Non-pigmented ciliary epithelial cell (primary cell): ENCODE results near the gene OLIG2.

ENCODE experiments used
- DNase-seq: peaks from one replicate; pipeline ENCODE4 v3.0.0-alpha.2; 2010; ENCODE audit warnings: low read depth

Gene OLIG2

DNA sequence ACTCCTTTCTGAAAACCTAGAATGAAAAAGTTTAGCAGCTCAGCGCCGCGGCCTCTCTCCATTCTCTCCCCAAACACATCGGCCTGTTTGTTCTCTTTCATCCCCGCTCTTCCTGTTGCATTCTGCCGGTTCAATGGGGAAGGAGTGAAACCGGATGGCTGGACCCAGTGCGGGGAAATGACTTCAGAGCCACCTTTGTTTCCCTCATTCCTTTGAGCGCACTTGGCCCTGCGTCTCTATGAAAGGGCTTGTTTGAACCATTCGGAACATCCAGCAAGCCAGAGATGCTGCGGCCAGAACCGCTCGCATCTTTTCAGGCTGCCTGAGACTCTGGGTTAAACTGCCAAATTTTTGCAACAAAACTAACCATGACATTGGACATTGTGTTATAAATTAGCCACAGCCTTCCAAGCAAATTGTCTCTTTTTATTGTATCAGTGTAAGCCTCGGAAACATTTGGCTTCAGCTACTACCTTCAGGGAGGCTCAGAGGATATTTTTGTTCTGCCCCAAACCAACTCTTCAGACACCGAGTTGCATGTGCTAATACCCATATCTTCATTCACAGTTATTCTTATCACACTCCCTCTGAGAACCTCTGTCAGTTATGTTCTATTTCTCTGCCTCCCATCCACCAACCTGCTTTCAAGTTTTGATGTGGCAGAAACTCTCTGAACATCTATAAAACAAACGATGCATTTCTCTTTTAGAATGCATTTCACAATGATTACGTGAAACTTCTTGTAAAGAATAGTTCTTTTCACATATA, 39.1 kb downstream of the OLIG2 start:
- no peak for DNase-seq

DNA sequence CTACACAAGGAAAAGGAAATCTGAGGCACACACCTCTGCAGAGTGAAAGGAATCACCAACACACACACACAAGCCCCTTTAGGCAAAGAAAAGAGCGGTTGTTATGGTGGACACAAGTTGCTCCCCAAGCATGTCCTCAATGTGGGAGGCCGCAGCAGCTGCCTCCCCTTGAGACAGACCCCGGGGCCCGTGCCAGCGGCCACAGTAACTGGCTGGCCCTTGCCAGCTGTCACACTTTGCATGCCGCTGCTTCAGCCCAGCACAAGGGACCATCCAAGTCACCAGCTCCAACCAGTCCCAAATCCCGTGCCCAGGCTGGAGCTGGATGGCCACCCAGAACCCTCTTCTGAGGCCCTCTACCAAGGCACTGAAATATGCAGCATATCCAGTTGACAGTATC, 41.3 kb downstream of the OLIG2 start:
- DNase-seq = no peak

DNA sequence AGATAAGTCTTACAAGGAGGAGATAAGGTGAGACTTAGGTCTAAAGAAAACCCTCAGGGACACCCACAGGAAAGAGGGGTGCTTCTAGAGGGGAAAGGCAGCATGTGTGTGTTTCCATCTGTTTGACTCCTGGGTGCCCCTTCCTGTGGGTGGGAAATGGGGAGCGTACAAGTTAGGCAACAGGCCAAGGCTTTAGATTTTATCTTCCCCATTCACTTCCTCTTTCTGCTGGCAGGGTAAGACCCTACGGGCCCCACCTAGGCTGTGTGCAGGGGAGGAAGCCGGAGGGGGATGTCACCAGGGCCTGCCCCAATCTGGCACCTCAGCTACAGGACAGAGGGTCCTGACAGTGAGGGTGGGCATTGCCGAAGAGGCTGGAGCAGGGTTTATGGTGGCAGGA, 41.7 kb downstream of the OLIG2 start:
- no peak for DNase-seq

DNA sequence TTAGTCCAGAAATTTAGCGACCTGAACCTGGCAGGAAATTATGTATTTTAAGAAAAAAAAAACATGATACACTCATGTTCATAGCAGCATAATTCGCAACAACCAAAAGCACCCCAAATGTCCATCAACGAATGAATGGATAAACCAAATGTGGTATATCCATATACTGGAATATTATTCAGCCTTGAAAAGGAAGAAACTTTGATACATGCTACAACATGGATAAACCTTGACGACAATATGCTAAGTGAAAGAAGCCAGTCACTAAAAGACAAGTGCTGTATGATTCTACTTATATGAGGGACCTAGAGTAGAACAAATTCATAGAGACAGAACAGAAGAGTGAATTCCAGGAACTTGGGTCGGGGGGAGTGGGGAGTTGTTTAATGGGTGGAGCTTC, 43.5 kb downstream of the OLIG2 start:
- DNase-seq = no peak

DNA sequence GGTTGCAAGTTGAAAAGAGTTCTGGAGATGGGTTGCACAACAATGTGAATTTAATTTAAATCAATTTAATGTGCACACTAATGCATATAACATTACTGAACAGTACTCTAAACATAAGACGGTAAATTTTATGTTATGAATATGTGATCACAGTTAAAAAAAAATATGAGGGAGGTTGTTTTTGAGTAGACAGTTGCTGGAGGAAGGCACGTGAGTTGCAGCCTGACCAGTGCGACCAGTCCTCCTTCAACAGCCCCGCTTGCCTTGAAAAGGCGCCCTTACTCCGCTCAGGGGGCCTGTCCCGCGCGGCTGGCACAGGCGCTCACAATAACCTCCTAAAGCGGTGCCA, 43.9 kb downstream of the OLIG2 start:
- no peak for DNase-seq

DNA sequence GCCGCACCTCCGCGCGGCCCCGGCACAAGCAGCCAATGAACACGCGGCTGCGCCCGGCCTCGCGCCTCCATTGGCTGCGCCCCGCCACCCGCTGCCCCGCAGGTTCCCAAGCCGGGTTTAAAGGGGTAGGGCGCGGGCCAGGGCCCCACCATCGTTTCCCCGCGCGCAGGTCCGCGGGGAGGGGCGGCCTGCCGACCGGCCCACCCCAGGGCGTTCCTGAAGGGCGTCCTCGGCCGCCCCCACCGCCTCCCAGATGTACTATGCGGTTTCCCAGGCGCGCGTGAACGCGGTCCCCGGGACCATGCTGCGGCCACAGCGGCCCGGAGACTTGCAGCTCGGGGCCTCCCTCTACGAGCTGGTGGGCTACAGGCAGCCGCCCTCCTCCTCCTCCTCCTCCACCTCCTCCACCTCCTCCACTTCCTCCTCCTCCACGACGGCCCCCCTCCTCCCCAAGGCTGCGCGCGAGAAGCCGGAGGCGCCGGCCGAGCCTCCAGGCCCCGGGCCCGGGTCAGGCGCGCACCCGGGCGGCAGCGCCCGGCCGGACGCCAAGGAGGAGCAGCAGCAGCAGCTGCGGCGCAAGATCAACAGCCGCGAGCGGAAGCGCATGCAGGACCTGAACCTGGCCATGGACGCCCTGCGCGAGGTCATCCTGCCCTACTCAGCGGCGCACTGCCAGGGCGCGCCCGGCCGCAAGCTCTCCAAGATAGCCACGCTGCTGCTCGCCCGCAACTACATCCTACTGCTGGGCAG, 44.4 kb downstream of the OLIG2 start, which contains the start of gene OLIG1:
Gene OLIG1 (plus strand): TSS at position 148 of the 750 bp plus-strand sequence. CDS start 106 bp downstream, at position 254.
- DNase-seq = no peak

DNA sequence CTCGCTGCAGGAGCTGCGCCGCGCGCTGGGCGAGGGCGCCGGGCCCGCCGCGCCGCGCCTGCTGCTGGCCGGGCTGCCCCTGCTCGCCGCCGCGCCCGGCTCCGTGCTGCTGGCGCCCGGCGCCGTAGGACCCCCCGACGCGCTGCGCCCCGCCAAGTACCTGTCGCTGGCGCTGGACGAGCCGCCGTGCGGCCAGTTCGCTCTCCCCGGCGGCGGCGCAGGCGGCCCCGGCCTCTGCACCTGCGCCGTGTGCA, 44.9 kb downstream of the OLIG2 start:
- DNase-seq = no peak

DNA sequence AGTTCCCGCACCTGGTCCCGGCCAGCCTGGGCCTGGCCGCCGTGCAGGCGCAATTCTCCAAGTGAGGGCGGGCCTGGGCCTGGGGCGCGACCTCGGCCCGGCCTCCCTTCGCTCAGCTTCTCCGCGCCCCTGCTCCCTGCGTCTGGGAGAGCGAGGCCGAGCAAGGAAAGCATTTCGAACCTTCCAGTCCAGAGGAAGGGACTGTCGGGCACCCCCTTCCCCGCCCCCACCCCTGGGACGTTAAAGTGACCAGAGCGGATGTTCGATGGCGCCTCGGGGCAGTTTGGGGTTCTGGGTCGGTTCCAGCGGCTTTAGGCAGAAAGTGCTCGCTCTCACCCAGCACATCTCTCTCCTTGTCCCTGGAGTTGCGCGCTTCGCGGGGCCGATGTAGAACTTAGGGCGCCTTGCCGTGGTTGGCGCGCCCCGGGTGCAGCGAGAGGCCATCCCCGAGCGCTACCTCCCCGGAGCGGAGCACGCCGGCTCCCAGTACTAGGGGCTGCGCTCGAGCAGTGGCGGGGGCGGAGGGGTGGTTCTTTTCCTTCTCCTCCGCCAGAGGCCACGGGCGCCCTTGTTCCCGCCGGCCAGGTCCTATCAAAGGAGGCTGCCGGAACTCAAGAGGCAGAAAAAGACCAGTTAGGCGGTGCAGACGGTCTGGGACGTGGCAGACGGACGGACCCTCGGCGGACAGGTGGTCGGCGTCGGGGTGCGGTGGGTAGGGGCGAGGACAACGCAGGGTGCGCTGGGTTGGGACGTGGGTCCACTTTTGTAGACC, 45.4 kb downstream of the OLIG2 start:
- DNase-seq = no peak

DNA sequence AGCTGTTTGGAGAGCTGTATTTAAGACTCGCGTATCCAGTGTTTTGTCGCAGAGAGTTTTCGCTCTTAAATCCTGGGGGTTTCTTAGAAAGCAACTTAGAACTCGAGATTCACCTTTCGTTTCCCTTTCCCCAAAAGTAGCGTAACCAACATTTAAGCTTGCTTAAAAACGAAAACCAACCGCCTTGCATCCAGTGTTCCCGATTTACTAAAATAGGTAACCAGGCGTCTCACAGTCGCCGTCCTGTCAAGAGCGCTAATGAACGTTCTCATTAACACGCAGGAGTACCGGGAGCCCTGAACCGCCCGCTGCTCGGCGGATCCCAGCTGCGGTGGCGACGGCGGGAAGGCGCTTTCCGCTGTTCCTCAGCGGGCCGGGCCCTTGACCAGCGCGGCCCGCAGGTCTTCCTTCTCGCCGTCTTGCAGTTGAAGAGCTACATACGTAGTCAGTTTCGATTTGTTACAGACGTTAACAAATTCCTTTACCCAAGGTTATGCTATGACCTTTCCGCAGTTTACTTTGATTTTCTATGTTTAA, 46.1 kb downstream of the OLIG2 start:
- no peak for DNase-seq

DNA sequence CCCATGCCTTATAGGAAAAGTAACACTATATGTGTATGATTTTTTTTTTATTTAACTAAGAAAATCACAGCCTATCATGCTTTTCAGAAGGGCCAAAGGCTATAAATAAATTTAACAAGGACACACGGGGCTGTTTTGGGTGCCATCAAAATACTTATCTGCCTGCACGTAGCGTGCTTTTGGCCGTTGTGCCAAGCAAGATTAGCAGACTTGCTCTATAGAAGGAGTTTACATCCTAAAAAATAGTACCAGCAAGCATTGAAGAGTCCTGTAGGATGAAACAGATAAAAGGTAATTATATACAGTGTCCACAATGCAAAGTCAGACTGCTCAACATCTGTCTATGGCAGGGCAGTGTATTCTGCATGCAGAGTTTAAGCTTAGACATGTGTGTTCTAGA, 47.9 kb downstream of the OLIG2 start:
- DNase-seq = no peak

DNA sequence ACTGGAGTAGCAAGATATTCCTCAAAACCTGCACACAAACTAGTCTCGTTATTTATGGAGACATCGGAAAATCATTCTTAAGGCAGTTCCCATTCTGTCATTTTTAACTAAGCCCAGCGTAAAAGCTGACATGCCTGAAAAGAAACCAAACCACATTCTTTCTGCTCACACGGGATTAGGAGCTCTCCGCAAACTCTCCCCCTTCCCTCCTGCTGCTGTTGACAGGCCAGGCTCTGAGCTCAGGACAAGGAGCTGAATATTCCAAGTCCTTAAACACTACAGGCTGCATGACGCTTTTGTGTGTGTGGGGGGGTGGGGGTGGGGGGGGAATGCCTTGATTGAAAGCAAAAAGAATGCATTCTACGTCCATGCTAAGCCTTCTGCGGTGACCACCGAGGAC, 49.4 kb downstream of the OLIG2 start:
- DNase-seq = no peak

DNA sequence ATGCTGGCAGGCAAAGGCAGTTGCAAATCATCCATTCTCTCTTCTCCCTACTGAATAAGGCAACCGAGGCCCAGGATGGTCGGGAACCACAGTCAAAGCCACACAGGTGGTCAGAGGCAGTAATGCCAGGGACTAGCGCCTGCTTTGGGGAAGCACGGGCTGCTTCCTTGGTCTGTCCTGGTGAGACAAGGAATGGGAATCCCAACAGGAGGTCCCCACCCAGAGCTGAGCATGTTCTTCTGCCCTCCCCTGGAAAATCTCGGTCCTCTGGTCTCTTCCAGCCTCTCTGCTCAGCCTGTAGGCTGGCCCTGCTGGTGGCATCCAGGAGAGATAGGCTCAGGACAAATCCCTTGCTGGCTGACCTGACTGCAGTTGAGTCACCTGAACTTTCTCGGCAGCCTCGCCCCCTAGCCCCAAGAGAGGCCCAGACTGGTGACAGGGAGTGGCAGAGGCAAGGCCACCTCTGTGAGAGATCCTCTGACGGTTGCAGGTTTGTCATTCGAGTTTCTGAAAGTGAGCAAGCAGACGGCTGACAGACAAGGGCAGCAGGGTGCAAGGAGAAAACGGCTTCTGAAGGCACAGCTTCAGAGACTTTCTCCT, 50.0 kb downstream of the OLIG2 start:
- no peak for DNase-seq

DNA sequence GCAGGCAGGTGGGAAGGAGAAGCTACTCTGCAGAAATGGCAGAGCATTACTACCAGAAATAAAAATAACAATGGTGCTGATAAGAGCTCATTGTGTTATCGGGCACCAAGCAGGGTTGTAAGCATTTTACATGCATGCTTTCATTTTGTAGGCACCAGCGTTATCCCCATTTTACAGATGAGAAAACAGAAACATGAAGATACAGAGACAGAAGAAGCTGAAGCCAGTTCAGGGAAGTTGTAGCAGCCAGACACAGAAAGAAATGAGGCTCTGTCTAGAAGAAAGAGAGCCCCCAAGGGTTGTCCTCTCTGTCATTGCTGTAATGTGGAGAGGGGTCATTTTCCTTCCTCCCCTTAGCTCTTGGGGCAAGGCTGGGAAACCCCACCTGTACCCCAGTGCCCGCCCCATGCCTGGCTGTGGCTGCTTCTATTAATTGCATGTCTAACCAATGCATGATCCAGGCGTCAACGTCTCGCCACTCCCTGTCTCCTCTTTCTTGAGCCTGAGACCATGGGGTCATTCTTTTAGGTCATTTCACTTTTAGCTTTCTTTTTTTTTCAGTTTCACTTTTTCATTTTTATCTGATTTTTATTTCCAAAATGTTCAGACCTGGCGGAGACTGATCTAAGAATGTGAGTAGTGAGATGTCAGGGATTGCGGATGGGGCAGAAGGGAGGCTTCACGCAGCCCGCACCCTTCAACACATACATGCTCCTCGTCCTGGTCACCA, 51.0 kb downstream of the OLIG2 start:
- DNase-seq = no peak
